ENCODE results near the gene SRM.
"Not testable (repeated sequence)": the region's sequence is repeated elsewhere in the genome, so short reads cannot be mapped to it uniquely, and the experiment has no call there.

SRM gene

DNA sequence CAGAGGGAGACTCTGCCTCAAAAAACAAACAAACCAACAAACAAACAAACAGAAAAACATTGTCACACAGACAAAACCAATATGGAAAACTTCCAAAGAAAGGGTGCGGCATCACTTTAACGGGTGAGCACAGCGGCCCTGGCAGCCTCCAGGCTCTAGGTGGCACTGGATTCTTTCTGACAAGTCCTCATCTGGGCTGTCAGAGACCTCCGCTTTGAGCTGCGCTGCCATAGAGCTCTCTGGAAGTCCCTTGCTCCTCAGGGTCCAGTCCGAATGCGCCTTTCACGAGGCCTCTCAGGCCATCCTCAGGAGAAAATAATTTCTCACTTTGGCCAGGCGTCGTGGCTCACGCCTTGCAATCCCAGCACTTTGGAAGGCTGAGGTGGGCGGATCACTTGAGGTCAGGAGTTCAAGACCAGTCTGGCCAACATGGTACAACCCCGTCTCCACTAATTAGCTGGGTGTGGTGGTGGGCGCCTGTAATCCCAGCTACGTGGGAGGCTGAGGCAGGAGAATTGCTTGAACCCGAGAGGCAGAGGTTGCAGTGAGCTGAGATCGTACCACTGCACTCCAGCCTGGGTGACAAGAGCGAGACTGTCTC lies 4.2 kb upstream of the SRM start:
- not testable (repeated sequence) for DNase-seq

DNA sequence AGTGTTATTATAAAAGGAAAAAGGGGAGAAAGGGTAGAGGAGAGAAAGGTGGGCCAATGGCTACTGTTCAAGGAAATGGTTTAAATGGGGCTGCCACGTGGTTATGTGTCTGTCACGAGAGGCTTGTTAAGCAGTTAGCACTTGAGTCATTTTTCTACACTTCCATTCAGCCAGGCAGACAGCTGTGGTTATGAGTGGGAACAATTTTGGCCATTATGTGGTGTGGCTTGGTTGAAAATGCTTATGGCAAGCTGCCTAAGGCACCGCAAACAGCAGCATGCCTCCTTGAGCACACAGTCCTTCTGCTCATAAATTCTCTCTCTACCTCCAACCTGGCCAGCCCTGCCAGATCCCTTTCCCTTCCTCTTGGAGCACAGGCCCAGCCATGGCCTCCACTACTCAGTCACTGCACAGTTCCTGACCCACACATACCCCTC lies 3.2 kb upstream of the SRM start:
- peak; percentile 15 for DNase-seq

DNA sequence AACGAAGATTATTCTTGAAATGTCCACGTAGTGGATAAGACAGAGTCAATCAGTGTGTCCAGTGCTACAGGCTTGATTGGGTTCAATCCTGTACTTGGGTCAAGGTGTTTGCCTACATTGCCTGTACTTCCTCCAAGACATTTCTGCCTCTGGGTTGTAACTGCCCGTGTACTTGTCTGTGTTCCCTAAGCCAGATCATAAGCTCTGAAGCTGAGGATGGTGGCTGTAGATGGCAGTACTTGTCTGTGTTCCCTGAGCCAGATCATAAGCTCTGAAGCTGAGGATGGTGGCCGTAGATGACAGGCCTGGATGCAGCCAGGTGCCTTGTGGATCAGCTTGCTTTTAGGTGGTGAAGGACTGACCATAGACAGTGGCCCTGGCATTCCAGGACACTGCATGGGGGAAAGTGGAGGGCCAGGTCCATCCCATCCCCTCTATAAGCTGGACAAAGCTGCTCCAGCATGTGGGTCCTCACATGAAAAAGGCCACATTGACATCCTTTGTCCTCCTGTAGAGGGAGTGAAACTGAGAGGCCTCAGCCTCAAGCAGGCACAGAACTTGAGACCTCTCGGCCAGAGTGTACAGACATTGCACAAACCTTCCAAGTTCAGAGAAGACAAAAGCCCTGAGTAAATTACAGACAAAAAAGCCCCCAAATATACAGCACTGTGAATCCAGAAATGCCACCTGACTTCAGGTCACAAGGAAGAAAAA lies 2.0 kb upstream of the SRM start:
- no peak for DNase-seq

DNA sequence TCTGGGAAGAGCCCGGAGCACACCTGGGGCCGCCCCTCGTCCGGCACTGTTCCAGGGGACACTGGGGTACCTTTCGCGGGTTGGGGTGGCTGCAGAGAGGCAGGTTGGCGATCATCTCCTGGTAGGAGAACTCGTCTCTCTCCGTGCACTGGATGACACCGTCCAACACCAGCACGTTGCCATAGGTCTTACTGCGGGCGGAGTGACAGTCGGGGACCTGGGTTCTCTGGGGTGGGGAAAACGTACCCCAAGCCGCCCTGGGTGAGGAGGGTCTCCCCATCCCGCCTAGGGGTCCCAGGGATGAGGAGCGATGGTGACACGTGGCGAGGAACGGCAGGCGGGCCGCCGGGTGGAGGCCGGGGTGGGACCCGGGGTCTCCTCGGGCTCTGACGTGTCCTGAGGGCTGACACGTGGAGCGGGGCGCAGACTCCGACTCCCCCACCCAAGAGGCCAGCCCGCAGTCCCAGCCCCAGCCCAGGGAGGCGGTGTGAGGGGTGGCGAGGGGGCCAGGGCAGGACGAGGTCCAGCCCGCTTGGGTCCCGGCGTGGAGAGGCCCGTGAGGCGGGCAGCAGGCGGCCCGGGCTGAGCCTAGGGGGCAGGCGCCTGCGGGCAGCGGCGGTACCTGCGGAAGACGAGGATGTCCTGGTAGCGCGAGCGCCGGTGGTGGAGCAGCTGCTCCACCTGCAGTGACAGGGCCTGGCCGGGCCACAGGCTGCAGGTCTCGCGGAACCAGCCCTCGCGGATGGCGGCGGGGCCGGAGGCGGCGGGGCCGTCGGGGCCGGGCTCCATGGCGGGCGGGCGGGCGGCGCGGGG lies 457 bp downstream of the SRM start:
- peak; percentile 56 for DNase-seq

- peak; percentile 26 for DNase-seq
Measured at GRCh38 chr1:11058595-11059154, 1.1 kb downstream of the SRM start.

DNA sequence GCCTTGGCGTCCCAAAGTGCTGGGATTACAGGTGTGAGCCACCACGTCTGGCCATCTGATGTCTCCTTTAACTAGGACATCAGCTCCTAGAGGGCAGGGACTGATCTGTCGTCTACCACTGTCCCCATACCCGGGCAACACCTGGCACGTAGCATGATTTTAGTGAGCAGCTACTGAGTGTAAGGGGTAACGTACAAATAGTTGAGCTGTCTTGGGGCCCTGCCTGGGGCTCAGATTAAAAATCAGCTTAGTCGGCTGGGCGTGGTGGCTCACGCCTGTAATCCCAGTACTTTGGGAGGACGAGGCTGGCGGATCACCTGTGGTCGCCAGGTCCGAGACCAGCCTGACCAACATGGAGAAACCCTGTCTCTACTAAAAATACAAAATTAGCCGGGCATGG lies 1.8 kb downstream of the SRM start:
- DNase-seq: no peak

DNA sequence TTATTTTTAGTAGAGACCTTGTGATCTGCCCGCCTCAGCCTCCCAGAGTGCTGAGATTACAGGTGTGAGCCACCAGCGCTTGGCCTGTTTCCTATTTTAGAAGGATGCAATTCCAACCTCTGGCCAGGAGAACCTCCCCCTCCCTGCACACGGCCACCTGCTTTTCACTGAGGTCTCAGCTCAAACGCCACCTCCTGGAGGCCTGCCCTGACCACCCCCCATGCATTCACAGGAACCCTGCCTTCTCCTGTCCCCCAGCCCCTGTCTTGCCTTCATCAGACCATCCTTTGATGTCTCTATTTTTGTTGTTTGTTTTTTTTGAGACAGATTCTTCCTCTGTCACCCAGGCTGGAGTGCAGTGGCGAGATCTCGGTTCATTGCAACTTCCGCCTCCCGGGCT lies 2.3 kb downstream of the SRM start:
- no peak for DNase-seq

- no peak for DNase-seq
Measured at GRCh38 chr1:11056504-11056903, 3.3 kb downstream of the SRM start.

- DNase-seq: no peak
Measured at GRCh38 chr1:11055676-11056075, 4.1 kb downstream of the SRM start.

- DNase-seq: no peak
Measured at GRCh38 chr1:11054666-11055065, 5.2 kb downstream of the SRM start.

DNA sequence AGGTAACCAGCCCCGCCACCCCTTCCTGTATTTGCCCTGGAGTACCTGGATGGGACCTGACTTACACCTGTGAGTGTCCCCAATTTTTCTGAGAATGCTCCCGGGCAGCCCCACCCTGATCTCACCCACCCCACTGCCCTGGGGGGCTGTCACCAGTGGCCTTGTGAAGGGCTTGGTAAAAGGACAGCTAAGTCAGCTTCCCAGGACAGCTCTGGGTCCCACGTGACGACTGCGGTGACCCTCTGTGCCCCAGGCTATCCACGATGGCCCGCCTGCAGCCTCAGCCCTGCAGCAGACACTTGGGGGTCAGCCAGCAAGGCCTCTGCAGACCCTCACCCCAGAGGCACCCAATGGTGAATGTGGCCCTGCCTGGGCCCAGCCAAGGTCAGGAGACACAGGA lies 5.6 kb downstream of the SRM start:
- DNase-seq: no peak

DNA sequence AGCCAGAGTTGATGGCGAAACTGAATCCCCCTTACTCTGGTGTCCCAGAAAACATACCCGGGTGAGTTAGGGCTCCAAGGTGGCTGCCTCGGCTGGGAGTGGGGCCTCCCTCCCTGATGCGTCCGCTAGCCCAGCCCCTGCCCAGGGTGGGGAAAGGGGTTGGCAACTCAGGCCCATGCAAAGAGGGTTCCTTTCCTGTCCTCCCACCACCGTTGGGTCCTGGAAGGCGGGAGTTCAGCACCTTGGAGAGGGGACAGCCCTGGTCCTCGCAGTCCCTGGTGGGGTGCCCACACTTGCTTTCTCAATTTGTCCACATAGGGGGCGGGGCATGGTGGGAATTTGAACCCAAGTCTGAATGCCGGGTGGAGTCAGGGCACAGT lies 6.1 kb downstream of the SRM start:
- DNase-seq: no peak

GRCh38 chr1:11052839-11053757 lies 6.7 kb downstream of the SRM start:
- DNase-seq: peak; percentile 35

GRCh38 chr1:11051781-11052511 lies 7.9 kb downstream of the SRM start:
- no peak for DNase-seq

DNA sequence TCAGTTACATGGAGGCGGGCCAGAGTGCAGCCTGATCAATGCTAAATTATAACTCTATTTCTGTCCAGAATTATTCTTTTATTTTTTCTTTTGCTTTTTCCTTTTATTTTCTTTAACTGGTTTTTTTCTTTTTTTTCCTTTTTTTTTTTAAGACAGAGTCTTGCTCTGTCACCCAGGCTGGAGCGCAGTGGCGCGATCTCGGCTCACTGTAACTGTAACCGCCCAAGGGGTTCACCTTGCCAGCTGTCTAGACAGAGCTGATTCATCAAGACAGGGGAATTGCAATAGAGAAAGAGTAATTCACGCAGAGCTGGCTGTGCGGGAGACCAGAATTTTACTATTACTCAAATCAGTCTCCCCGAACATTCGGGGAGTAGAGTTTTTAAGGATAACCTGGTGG lies 8.7 kb downstream of the SRM start:
- not testable (repeated sequence) for DNase-seq

DNA sequence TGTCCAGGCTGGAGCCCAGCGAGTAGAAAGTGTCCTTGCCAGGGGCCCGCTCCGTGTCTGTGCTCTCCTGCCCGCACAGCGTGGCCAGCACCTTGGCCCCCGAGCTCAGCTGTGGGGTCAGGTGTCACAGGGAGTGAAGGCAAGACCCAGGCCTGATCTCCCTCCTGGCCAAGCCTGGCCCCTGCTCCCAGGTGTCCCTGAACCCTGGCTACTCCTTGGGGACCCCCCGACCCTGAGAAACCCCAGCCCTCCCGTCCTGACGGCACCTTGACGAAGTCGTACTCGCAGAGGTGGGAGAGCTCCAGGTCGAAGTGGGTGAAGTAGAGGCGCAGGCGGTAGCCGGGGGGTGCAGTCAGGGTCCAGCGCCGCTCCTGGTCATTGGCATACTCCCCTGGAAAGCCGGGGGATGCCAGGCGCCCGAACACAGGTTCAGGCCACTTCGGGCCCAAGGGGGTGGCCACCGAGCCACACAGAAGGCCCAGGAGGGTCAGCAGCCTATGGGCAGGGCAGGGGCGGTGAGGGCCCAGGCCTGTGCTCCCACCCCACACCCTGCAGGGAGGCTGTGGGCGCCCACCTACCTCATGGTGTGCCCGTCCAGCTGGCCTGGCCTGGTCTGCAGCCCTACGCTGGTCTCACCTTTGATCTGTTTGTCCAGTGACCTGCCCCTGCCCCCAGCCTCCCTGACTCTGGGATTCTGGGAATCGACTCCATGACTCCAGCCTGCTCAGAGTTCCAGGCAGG lies 13.0 kb downstream of the SRM start, which contains the start of gene MASP2:
TSS of gene MASP2 (minus strand) at position 615 of the 741 bp plus-strand sequence. CDS start at position 583, 32 bp downstream.
- no peak for DNase-seq

GRCh38 chr1:11046270-11046566 lies 13.6 kb downstream of the SRM start:
- DNase-seq: no peak

GRCh38 chr1:11045428-11046269 lies 14.2 kb downstream of the SRM start:
- DNase-seq: no peak

- no peak for DNase-seq
Measured at GRCh38 chr1:11044849-11045427, 14.9 kb downstream of the SRM start.

All from activated CD8-positive, alpha-beta memory T cell treated with anti-CD3 and anti-CD28 coated beads, Interleukin-2, amount 50 U/mL, for 4 hours (primary cell).